Measurements from ENCODE around the gene VPS26A. TPM values are rescaled to one million over a fixed set of nuclear protein-coding genes. Genes with fewer than 3 reads are reported as not detected.

Gene VPS26A
- total RNA-seq, 2 donors from 2014 or later: 41.2 to 46.5 TPM

DNA sequence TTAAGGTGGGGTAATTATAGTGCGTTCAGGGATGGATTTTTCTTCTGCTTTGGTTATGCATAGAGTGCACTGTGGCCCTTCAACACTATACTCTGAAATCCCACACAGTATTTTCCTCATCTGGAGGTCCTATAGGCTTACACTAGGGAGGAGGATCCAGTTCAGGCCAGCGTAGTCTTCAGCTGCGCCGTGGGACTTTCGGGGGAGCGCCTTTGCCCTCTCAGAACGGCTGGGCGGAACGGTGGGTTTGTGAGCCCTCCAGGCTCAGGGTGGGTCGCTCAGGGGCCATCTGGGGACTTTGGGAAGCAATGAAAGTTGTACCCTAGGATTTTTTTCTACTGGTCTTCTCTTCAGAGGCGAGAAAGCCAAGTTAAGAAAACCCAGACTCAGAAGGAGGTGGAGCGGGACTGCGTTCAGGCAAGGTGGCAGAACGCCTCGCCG lies 652 bp upstream of the VPS26A start:
- Mint-ChIP-seq H3K36me3 (ENCODE audit: low read depth) (peaks cover 1% of the 10 kb centered on the region), H3K27ac (peak overlapping the region; percentile 99), H3K4me3 (peak overlapping the region; percentile 93), H3K27me3 (ENCODE audit: insufficient read depth) (no peaks in the 10 kb centered on the region), H3K9me3 (no peaks in the 10 kb centered on the region), H3K4me1 (peaks cover 3% of the 10 kb centered on the region)
- Histone ChIP-seq H3K4me3 (ENCODE audit: low read length) (peak overlapping the region; percentile 88), H3K27me3 (ENCODE audit: control insufficient read depth, insufficient read depth, low read length, poor library complexity, severe bottlenecking) (no peaks in the 10 kb centered on the region), H3K4me1 (ENCODE audit: control insufficient read depth, insufficient read depth, low read length) (no peaks in the 10 kb centered on the region), H3K9ac (ENCODE audit: extremely low read depth, low read length, poor library complexity, severe bottlenecking) (peak overlapping the region; percentile 98), H3K36me3 (ENCODE audit: control insufficient read depth, insufficient read depth, low read length) (no peaks in the 10 kb centered on the region), H3K9me3 (ENCODE audit: control insufficient read depth, low read length) (no peaks in the 10 kb centered on the region), H3K27ac (ENCODE audit: low read depth, low read length) (peak overlapping the region; percentile 94)
- DNase-seq: no peak
- WGBS, 2 experiments (ENCODE audit: insufficient coverage in 1 of 2, insufficient read length in 1 of 2): 0 to 4% methylated on average over 9 to 16 of the region's 16 CpGs
- TF ChIP-seq, protein P1, sequence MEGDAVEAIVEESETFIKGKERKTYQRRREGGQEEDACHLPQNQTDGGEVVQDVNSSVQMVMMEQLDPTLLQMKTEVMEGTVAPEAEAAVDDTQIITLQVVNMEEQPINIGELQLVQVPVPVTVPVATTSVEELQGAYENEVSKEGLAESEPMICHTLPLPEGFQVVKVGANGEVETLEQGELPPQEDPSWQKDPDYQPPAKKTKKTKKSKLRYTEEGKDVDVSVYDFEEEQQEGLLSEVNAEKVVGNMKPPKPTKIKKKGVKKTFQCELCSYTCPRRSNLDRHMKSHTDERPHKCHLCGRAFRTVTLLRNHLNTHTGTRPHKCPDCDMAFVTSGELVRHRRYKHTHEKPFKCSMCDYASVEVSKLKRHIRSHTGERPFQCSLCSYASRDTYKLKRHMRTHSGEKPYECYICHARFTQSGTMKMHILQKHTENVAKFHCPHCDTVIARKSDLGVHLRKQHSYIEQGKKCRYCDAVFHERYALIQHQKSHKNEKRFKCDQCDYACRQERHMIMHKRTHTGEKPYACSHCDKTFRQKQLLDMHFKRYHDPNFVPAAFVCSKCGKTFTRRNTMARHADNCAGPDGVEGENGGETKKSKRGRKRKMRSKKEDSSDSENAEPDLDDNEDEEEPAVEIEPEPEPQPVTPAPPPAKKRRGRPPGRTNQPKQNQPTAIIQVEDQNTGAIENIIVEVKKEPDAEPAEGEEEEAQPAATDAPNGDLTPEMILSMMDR (conservative IDR thresholded peaks at IDR 0.05): peak; percentile 63

DNA sequence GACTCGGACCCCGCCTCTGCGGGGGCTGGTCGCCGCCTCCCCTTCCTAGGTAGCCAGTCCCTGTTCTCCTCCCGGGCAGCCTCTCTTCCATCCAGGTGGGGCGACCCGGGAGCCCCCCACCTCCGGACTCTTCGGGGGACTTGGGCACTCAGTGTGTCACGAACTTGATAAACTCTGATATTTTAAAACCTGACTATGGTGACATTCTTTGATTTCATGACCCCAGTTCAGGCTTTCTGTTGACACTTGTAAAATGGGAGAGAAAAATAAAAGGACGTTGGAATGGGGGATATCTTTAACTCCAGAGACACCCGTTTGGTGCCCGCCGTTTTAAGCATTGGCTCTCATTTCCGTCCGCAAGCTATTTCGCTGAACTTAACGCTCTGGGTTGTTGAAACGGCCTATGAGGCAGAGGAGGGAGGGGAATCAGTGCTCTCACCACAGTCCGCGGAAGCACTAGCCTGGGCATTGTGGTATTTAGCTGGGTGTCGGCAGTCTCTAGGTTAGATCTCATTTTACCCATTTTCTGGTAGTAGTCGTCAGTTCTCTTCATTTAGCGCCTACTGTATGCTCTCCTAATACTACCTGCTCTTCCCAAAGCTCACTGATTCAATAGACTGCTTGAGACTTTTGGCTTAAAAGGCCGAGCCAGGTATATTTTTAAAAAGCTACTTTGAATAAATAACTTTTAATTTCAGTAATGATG lies 738 bp downstream of the VPS26A start:
- peak overlapping the region; percentile 93 for H3K4me3 Mint-ChIP-seq
- no peaks in the 10 kb centered on the region for H3K27me3 Mint-ChIP-seq (ENCODE audit: insufficient read depth)
- 0% methylated on average over 14 to 26 of the region's 26 CpGs for WGBS, 2 experiments (ENCODE audit: insufficient coverage in 1 of 2, insufficient read length in 1 of 2)
- TF ChIP-seq, protein P1 (conservative IDR thresholded peaks at IDR 0.05): no peak
- Histone ChIP-seq H3K27ac (ENCODE audit: low read depth, low read length) (peak overlapping the region; percentile 88), H3K27me3 (ENCODE audit: control insufficient read depth, insufficient read depth, low read length, poor library complexity, severe bottlenecking) (no peaks in the 10 kb centered on the region), H3K36me3 (ENCODE audit: control insufficient read depth, insufficient read depth, low read length) (no peaks in the 10 kb centered on the region), H3K9ac (ENCODE audit: extremely low read depth, low read length, poor library complexity, severe bottlenecking) (peak overlapping the region; percentile 90), H3K9me3 (ENCODE audit: control insufficient read depth, low read length) (no peaks in the 10 kb centered on the region), H3K4me1 (ENCODE audit: control insufficient read depth, insufficient read depth, low read length) (no peaks in the 10 kb centered on the region), H3K4me3 (ENCODE audit: low read length) (peak overlapping the region; percentile 96)
- peak; percentile 75 for DNase-seq
- peaks cover 3% of the 10 kb centered on the region for H3K4me1 Mint-ChIP-seq
- no peaks in the 10 kb centered on the region for H3K9me3 Mint-ChIP-seq
- peak overlapping the region; percentile 95 for H3K27ac Mint-ChIP-seq
- peaks cover 2% of the 10 kb centered on the region for H3K36me3 Mint-ChIP-seq (ENCODE audit: low read depth)

DNA sequence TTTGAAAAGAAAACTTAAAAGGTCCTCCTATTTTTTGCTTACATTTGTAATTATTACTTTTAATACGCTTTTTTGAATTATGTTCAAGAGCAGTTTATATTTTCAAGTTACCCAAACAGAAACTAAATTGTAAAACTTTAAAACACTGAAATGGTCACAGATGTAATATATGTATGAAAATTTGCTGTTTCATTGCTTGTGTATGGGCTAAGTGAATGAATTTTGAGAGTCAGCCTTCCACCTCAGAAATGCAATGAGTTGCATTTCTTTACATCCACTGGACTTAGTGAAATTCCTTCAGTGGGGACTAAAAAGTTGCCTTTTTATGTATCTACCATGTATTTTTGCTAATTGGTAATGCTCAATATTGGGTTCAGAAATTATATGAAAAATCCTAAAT lies 1.6 kb downstream of the VPS26A start:
- Histone ChIP-seq H3K4me3 (ENCODE audit: low read length) (peak overlapping the region; percentile 96), H3K36me3 (ENCODE audit: control insufficient read depth, insufficient read depth, low read length) (no peaks in the 10 kb centered on the region), H3K9me3 (ENCODE audit: control insufficient read depth, low read length) (no peaks in the 10 kb centered on the region), H3K27me3 (ENCODE audit: control insufficient read depth, insufficient read depth, low read length, poor library complexity, severe bottlenecking) (no peaks in the 10 kb centered on the region), H3K9ac (ENCODE audit: extremely low read depth, low read length, poor library complexity, severe bottlenecking) (peak overlapping the region; percentile 90), H3K4me1 (ENCODE audit: control insufficient read depth, insufficient read depth, low read length) (no peaks in the 10 kb centered on the region), H3K27ac (ENCODE audit: low read depth, low read length) (no peak overlapping the region)
- Mint-ChIP-seq H3K27ac (no peak overlapping the region), H3K4me3 (peak overlapping the region; percentile 93), H3K4me1 (peaks cover 3% of the 10 kb centered on the region), H3K9me3 (no peaks in the 10 kb centered on the region), H3K27me3 (ENCODE audit: insufficient read depth) (no peaks in the 10 kb centered on the region), H3K36me3 (ENCODE audit: low read depth) (peaks cover 2% of the 10 kb centered on the region)
- no peak for DNase-seq
- TF ChIP-seq, protein P1 (conservative IDR thresholded peaks at IDR 0.05): no peak
- WGBS, 2 experiments (ENCODE audit: insufficient coverage in 1 of 2, insufficient read length in 1 of 2): no CpG with 5 or more reads among the region's 1 CpG
